Left ventricle myocardium superior (tissue), 1 donor: Measurements from ENCODE around the gene PRXL2B. TPM values are rescaled to one million over a fixed set of nuclear protein-coding genes. Genes with fewer than 3 reads are reported as not detected.
"Not testable (repeated sequence)": the region's sequence is repeated elsewhere in the genome, so short reads cannot be mapped to it uniquely, and the experiment has no call there.

Source experiments
- ATAC-seq: fragments of 200-7000 bp; cut with Tn5 transposase; one replicate; pipeline ENCODE4 v1.9.1; 2020; ENCODE audit warnings: mild to moderate bottlenecking, moderate library complexity
- DNase-seq: peaks from one replicate; pipeline ENCODE4 v3.0.0-alpha.2; 2020
- intact Hi-C: fragments of 100-400 bp; cut with micrococcal nuclease; formaldehyde crosslinking; loops from one replicate; pipeline ENCODE4 v1.11.0; 2022
- total RNA-seq: library from RNA; stranded (reverse); fragmentation: NEBNext Ultra II Directional; extraction: Animal tissue kit (Norgen Biotek cat#: 25700); gene quantifications from one replicate; pipeline ENCODE4 v1.2.1, GENCODE V29; 2021
- donor health status: DM: no; HTN: yes; CAD: no; lungs with severe emphysema.

The PRXL2B gene
- total RNA-seq, 1 donor from 2014 or later, result 11.2 TPM

GRCh38 chr1:2606881-2607621, 20.5 kb downstream of the PRXL2B start:
- intact Hi-C loops, result no loop called here
- ATAC-seq (no peak), DNase-seq (peak; percentile 20)

- ATAC-seq (peak; percentile 78), DNase-seq (peak; percentile 63)
- intact Hi-C loops, result no loop called here
Measured at GRCh38 chr1:2607641-2608091, 21.1 kb downstream of the PRXL2B start.

- ATAC-seq, result no peak
- intact Hi-C loops, result no loop called here
- peak; percentile 29 for DNase-seq
Measured at GRCh38 chr1:2609319-2610035, 22.9 kb downstream of the PRXL2B start.

GRCh38 chr1:2610036-2610959, 23.7 kb downstream of the PRXL2B start:
- peak; percentile 23 for DNase-seq
- no peak for ATAC-seq
- intact Hi-C loops, result no loop called here

GRCh38 chr1:2611031-2611501, 24.5 kb downstream of the PRXL2B start:
- DNase-seq (peak; percentile 32), ATAC-seq (no peak)
- intact Hi-C loops, result no loop called here

DNA sequence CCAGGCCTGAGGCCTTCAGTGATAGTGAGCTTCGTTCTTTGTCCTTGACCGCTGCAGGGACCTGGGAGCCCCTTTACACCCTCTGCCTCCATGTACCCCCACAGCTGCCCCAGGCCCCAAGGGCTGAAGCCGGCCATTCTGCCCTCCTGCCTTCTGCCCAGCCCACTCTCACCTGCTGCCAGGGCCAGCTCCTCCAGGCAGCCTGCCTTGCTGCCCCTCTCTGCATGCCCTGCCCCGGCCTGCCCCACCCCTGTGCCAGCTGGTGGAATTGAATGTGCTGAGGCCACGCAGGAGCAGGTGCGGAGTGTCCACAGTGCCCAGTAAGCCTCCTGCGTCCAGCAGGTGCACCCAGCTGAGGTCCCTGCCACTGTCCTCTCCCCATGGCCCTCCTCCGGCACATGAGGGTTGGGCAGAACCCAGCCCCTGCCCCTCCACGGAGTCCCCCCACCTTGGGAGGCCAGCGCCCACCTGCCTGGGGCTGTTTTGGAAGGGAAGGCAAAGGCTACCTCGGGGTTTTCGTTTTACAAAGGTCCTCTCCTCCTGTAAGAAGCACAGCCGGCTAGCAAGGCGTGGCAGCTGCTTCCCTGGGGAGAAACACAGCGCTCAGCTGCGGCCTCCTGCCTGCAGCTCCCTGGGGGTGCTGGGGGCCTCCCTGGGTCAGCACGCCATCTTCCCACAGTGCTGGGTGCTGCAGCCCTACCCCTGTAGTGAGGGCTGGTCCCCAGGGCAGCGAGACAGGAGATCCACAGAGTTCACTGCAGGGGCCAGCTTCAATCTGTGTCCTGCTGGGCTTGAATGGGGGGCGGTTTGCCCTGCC, 25.3 kb downstream of the PRXL2B start:
- intact Hi-C loops, result no loop called here
- DNase-seq, result peak; percentile 18
- ATAC-seq, result no peak

GRCh38 chr1:2612591-2613365, 26.2 kb downstream of the PRXL2B start:
- no peak for ATAC-seq
- intact Hi-C loops, result no loop called here
- DNase-seq, result no peak

DNA sequence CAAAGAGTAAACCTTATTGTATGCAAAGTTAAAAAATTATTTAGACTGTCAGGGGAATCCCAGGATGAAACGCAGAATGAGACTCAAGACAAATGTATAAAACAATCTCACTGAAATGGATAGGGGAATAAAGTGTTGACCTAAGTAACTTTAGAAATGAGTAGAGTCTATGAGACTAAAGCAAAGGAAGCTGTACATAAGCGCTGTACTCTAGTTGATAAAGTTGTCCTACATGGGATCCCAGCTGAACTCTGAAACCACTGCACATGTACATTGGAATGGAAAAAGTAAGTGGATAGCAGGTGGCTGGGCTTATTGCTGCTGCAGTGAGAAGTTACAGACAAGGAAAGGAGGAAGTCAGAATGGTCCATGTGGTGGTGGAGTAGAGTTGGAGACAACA, 27.6 kb downstream of the PRXL2B start:
- no peak for ATAC-seq
- intact Hi-C loops, result no loop called here
- DNase-seq, result no peak

DNA sequence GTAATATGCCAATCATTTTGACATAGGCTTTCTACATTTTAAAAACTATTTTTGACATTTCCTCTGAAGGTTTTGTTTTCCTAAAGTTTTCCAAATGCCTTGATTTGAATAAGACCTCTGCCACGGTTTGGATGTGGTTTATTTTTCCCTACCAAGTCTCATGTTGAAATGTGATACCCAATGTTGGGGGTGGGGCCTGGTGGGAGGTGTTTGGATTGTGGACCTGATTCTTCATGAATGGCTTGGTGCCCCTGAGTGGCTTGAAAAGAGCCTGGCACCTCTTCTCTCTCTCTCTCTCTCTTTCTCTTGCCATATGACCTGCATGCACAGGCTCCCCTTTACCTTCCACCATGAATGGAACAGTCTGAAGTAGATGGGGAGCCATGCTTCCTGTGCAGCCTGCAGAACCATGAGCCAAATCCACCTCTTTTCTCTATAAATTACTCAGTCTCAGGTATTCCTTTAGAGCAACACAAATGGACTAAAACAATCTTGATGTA, 31.4 kb downstream of the PRXL2B start:
- DNase-seq, result no peak
- ATAC-seq, result no peak
- intact Hi-C loops, result no loop called here

DNA sequence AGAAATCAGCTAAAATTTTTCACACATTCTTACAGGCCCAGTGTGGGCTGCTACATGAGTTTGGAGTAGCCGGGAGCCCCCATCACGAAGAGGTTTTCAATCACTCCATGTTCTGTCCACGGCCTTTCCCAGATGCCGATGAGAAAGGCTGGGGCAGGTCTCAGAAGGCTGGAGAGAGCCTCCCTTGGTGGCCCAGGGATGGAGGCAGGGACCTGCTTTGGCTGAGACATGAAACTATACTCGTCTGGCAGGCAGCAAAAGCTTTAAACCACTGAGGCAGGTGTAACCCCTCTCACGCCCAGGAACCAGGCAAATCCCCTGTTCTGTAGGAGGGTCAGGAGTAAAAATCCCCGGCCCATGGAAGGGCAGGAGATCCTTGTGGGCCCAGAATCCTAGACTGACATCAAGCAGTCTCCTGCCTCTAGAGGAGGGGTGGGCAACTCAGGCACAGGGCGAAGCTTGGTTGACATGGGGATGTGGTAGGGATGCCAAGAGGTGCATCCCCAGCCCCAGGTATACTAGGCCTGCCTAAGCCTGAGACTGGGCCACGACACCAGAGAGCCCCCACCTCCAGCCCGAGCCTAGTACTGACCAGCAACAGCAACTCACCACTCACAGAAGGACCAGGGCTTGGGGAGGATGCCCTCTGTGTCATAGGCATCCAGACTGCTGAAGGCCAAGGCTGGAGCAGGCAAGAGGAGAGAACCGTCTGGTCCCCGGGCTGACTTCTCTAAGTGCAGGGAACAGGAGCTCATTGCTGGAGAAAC, 37.2 kb downstream of the PRXL2B start:
- intact Hi-C loops, result no loop called here
- ATAC-seq, result no peak
- DNase-seq, result peak; percentile 13

DNA sequence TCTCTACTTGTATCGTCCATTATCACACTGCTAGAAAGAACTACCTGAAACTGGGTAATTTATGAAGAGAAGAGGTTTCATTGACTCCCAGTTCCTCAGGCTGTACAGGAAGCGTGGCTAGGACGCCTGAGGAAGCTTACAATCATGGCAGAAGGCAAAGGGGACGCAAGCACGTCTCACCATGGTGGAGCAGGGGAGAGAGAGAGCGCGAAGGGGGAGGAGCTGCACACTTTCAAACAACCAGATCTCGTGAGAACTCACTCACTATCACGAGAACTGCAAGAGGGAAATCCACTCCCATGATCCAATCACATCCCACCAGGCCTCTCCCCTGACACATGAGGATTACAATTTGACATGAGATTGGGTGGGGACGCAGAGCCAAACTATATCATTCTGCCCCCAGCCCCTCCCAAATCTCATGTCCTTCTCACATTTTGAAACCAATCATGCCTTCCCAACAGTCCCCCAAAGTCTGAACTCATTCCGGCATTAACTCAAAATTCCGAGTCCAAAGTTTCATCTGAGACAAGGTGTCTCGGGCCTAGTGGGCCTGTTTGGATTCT, 38.2 kb downstream of the PRXL2B start:
- DNase-seq, result peak; percentile 15
- intact Hi-C loops, result no loop called here
- no peak for ATAC-seq

GRCh38 chr1:2625311-2625710, 38.7 kb downstream of the PRXL2B start:
- ATAC-seq (no peak), DNase-seq (peak; percentile 7)
- intact Hi-C loops, result no loop called here

- DNase-seq, intact Hi-C loops, ATAC-seq: not testable (repeated sequence)
Measured at GRCh38 chr1:2625748-2626147, 39.2 kb downstream of the PRXL2B start.

- intact Hi-C loops, result no loop called here
- no peak for ATAC-seq
- no peak for DNase-seq
Measured at GRCh38 chr1:2627746-2628145, 41.2 kb downstream of the PRXL2B start.

GRCh38 chr1:2628191-2628932, 41.8 kb downstream of the PRXL2B start:
- ATAC-seq, result no peak
- no peak for DNase-seq
- intact Hi-C loops, result no loop called here
